Vagina (tissue), 2 donors: ENCODE data around the gene SCAPER. TPM values are rescaled to one million over a fixed set of nuclear protein-coding genes. Genes with fewer than 3 reads are reported as not detected.

Experiments used
- DNase-seq, 2 donors: peaks; one replicate each; pipeline ENCODE4 v3.0.0-alpha.2; 2017; ENCODE audit errors: extremely low spot score in 2 of 2
- H3K27ac ChIP-seq: fragments of 200-600 bp; sonication (generic); one replicate; pipeline ENCODE4 v1.5.1; 2019
- H3K27me3 ChIP-seq: fragments of 200-600 bp; sonication (generic); one replicate; pipeline ENCODE4 v1.5.1; 2019
- H3K36me3 ChIP-seq, 2 donors: fragments of 200-600 bp; sonication (generic); one replicate each; pipeline ENCODE4 v1.5.1; 2017 to 2019
- H3K4me1 ChIP-seq: fragments of 200-600 bp; sonication (generic); one replicate; pipeline ENCODE4 v1.5.1; 2019
- H3K4me3 ChIP-seq, 2 donors: fragments of 200-600 bp; sonication (generic); 1 replicate in 1 of 2; 2 replicates in 1 of 2; pipeline ENCODE4 v1.5.1; 2016 to 2019
- H3K9me3 ChIP-seq: fragments of 200-600 bp; sonication (generic); one replicate; pipeline ENCODE4 v1.5.1; 2019
- CTCF ChIP-seq, 3 experiments: fragments of 450-650 bp in 2 of 3; fragments of 200-600 bp in 1 of 3; sonication (generic) in 1 of 3; IDR thresholded peaks; one replicate each; pipeline ENCODE4 v1.5.1; 2017 to 2019; ENCODE audit warnings: antibody characterized with exemption in 3 of 3, mild to moderate bottlenecking in 2 of 3, moderate library complexity in 2 of 3
- POLR2A ChIP-seq, 2 donors: fragments of 450-650 bp; IDR thresholded peaks; one replicate each; pipeline ENCODE4 v1.6.1; 2017; ENCODE audit warnings: antibody characterized with exemption in 2 of 2, mild to moderate bottlenecking in 2 of 2, moderate library complexity in 2 of 2
- POLR2AphosphoS5 ChIP-seq, 2 donors: sonication (generic); formaldehyde crosslinking; IDR thresholded peaks; one replicate each; pipeline ENCODE4 v1.9.0; 2017; ENCODE audit warnings: antibody characterized with exemption in 2 of 2, mild to moderate bottlenecking in 2 of 2, low read depth in 1 of 2; ENCODE audit not compliant: insufficient read depth in 1 of 2
- intact Hi-C: fragments of 100-400 bp; cut with DNase I; formaldehyde crosslinking; loops from one replicate; pipeline ENCODE4 v1.15.1; 2023
- total RNA-seq: library from RNA; depleted of rRNA; stranded (reverse); fragments of >200 nt; gene quantifications from one replicate; pipeline ENCODE4 v1.2.3, GENCODE V29; 2016

Gene SCAPER
- total RNA-seq, 1 donor from 2014 or later, result 51.3 TPM

- no peaks in the 10 kb centered on the region for H3K9me3 ChIP-seq
- no peak overlapping the region for H3K27ac ChIP-seq
- intact Hi-C loops, result no loop called here
- TF ChIP-seq POLR2A (IDR thresholded peaks at IDR 0.05) (no peak), CTCF (IDR thresholded peaks at IDR 0.05) (no peak), POLR2AphosphoS5 (IDR thresholded peaks at IDR 0.05; ENCODE audit: insufficient read depth in 1 of 2, low read depth in 1 of 2) (no peak)
- H3K4me1 ChIP-seq, result no peaks in the 10 kb centered on the region
- no peak overlapping the region for H3K4me3 ChIP-seq
- no peak for DNase-seq
- H3K27me3 ChIP-seq, result no peaks in the 10 kb centered on the region
- peaks cover 0 to 9% of the 10 kb centered on the region in 2 donors for H3K36me3 ChIP-seq
Measured at GRCh38 chr15:76398317-76399104, 506.6 kb downstream of the SCAPER start.

GRCh38 chr15:76393614-76394013 lies 511.5 kb downstream of the SCAPER start:
- H3K9me3 ChIP-seq, result no peaks in the 10 kb centered on the region
- intact Hi-C loops, result no loop called here
- no peaks in the 10 kb centered on the region for H3K36me3 ChIP-seq
- H3K4me1 ChIP-seq, result no peaks in the 10 kb centered on the region
- H3K4me3 ChIP-seq, result no peak overlapping the region
- no peaks in the 10 kb centered on the region for H3K27me3 ChIP-seq
- no peak for DNase-seq
- TF ChIP-seq POLR2A (IDR thresholded peaks at IDR 0.05), result no peak
- TF ChIP-seq POLR2AphosphoS5 (IDR thresholded peaks at IDR 0.05; ENCODE audit: insufficient read depth in 1 of 2, low read depth in 1 of 2), result no peak
- no peak for TF ChIP-seq CTCF (IDR thresholded peaks at IDR 0.05)
- no peak overlapping the region for H3K27ac ChIP-seq

GRCh38 chr15:76391847-76392246 lies 513.3 kb downstream of the SCAPER start:
- Histone ChIP-seq H3K4me1 (no peaks in the 10 kb centered on the region), H3K4me3 (no peak overlapping the region), H3K36me3 (no peaks in the 10 kb centered on the region), H3K27ac (no peak overlapping the region), H3K27me3 (no peaks in the 10 kb centered on the region), H3K9me3 (no peaks in the 10 kb centered on the region)
- DNase-seq, result no peak
- TF ChIP-seq CTCF (IDR thresholded peaks at IDR 0.05), result no peak
- intact Hi-C loops, result no loop called here

- TF ChIP-seq POLR2AphosphoS5 (IDR thresholded peaks at IDR 0.05; ENCODE audit: insufficient read depth in 1 of 2, low read depth in 1 of 2) (no peak), CTCF (IDR thresholded peaks at IDR 0.05) (no peak), POLR2A (IDR thresholded peaks at IDR 0.05) (no peak)
- Histone ChIP-seq H3K4me3 (no peak overlapping the region), H3K9me3 (no peaks in the 10 kb centered on the region), H3K27me3 (no peaks in the 10 kb centered on the region), H3K27ac (no peak overlapping the region), H3K4me1 (no peaks in the 10 kb centered on the region), H3K36me3 (no peaks in the 10 kb centered on the region)
- intact Hi-C loops, result no loop called here
- no peak for DNase-seq
Measured at GRCh38 chr15:76391309-76391708, 513.8 kb downstream of the SCAPER start.

- Histone ChIP-seq H3K27ac (no peak overlapping the region), H3K4me1 (no peaks in the 10 kb centered on the region), H3K4me3 (no peak overlapping the region), H3K36me3 (no peaks in the 10 kb centered on the region), H3K27me3 (no peaks in the 10 kb centered on the region), H3K9me3 (no peaks in the 10 kb centered on the region)
- intact Hi-C loops, result no loop called here
- no peak for DNase-seq
- no peak for TF ChIP-seq POLR2A (IDR thresholded peaks at IDR 0.05)
- TF ChIP-seq POLR2AphosphoS5 (IDR thresholded peaks at IDR 0.05; ENCODE audit: insufficient read depth in 1 of 2, low read depth in 1 of 2), result no peak
- no peak for TF ChIP-seq CTCF (IDR thresholded peaks at IDR 0.05)
Measured at GRCh38 chr15:76390571-76390970, 514.6 kb downstream of the SCAPER start.
